ENCODE measurements around the gene TAOK2.

The TAOK2 gene

GRCh38 chr16:29963021-29963743 lies 10.5 kb upstream of the TAOK2 start:
- no peak for DNase-seq (ENCODE audit: low read depth)

GRCh38 chr16:29968205-29968604 lies 5.5 kb upstream of the TAOK2 start:
- no peak for DNase-seq (ENCODE audit: low read depth)

- no peak for DNase-seq (ENCODE audit: low read depth)
These were observed 2.4 kb upstream of the TAOK2 start for GRCh38 chr16:29971304-29971703.

- DNase-seq (ENCODE audit: low read depth), result no peak
These were observed 1.2 kb upstream of the TAOK2 start for GRCh38 chr16:29972500-29972899.

GRCh38 chr16:29972992-29973383 lies 680 bp upstream of the TAOK2 start:
- DNase-seq (ENCODE audit: low read depth), result no peak

GRCh38 chr16:29974291-29975133 lies 844 bp downstream of the TAOK2 start:
- no peak for DNase-seq (ENCODE audit: low read depth)

GRCh38 chr16:29975134-29975538 lies 1.5 kb downstream of the TAOK2 start:
- DNase-seq (ENCODE audit: low read depth), result no peak

GRCh38 chr16:29975811-29976511 lies 2.3 kb downstream of the TAOK2 start:
- DNase-seq (ENCODE audit: low read depth), result no peak

GRCh38 chr16:29977063-29977825 lies 3.6 kb downstream of the TAOK2 start:
- DNase-seq (ENCODE audit: low read depth), result no peak

- DNase-seq (ENCODE audit: low read depth), result no peak
These were observed 4.4 kb downstream of the TAOK2 start for GRCh38 chr16:29978081-29978480.

GRCh38 chr16:29978564-29979270 lies 5.0 kb downstream of the TAOK2 start:
- DNase-seq (ENCODE audit: low read depth), result no peak

- no peak for DNase-seq (ENCODE audit: low read depth)
These were observed 9.1 kb downstream of the TAOK2 start for GRCh38 chr16:29982560-29983419.

GRCh38 chr16:29983420-29984136 lies 9.9 kb downstream of the TAOK2 start:
- no peak for DNase-seq (ENCODE audit: low read depth)

- no peak for DNase-seq (ENCODE audit: low read depth)
These were observed 10.6 kb downstream of the TAOK2 start for GRCh38 chr16:29984137-29984763.

- DNase-seq (ENCODE audit: low read depth), result no peak
These were observed 11.1 kb downstream of the TAOK2 start for GRCh38 chr16:29984764-29985147.

- DNase-seq (ENCODE audit: low read depth), result no peak
These were observed 11.7 kb downstream of the TAOK2 start for GRCh38 chr16:29985271-29985811.

GRCh38 chr16:29986231-29986630 lies 12.6 kb downstream of the TAOK2 start:
- DNase-seq (ENCODE audit: low read depth), result no peak

- DNase-seq (ENCODE audit: low read depth), result no peak
These were observed 13.3 kb downstream of the TAOK2 start for GRCh38 chr16:29986931-29987330.

Measured in activated T-cell treated with anti-CD3 and anti-CD28 coated beads for 48 hours (primary cell).